Left lung (tissue), 14 donors: Measurements from ENCODE around the gene FAT2. TPM values are rescaled to one million over a fixed set of nuclear protein-coding genes. Genes with fewer than 3 reads are reported as not detected.

ENCODE experiments used
- ATAC-seq: fragments of 200-7000 bp; cut with Tn5 transposase; one replicate; pipeline ENCODE4 v1.9.1; 2020; ENCODE audit warnings: moderate library complexity
- DNase-seq, 4 donors: peaks; one replicate each; pipeline ENCODE4 v3.0.0-alpha.2; 2013 to 2020
- H3K27ac ChIP-seq, 2 donors: fragments of 200-600 bp; sonication (generic) in 1 of 2; one replicate each; pipeline versions ENCODE4 v1.5.0 to v1.8.0; 2020 to 2021
- H3K27me3 ChIP-seq, 2 donors: fragments of 200-600 bp; sonication (generic) in 1 of 2; one replicate each; pipeline versions ENCODE4 v1.5.0 to v1.8.0; 2020 to 2021
- H3K36me3 ChIP-seq, 2 donors: fragments of 200-600 bp; sonication (generic) in 1 of 2; one replicate each; pipeline versions ENCODE4 v1.5.0 to v1.8.0; 2020 to 2021
- H3K4me1 ChIP-seq, 2 donors: fragments of 200-600 bp; one replicate each; pipeline ENCODE4 v1.8.0; 2021
- H3K4me3 ChIP-seq, 2 donors: fragments of 200-600 bp; sonication (generic) in 1 of 2; one replicate each; pipeline versions ENCODE4 v1.5.0 to v1.8.0; 2020 to 2021; ENCODE audit warnings: mild to moderate bottlenecking in 1 of 2
- H3K9me3 ChIP-seq, 2 donors: fragments of 200-600 bp; sonication (generic) in 1 of 2; one replicate each; pipeline versions ENCODE4 v1.5.0 to v1.8.0; 2020 to 2021
- intact Hi-C, 2 donors: fragments of 100-400 bp; cut with DNase I; formaldehyde crosslinking; loops; one replicate each; pipeline versions ENCODE4 v1.11.2 to v1.14.2; 2022
- long read RNA-seq, 12 donors: library from polyadenylated mRNA in 2 of 12; unstranded in 2 of 12; transcript quantifications; one replicate each; pipeline ENCODE4 v2.0.0 and lab custom pipeline, GENCODE V29; 2019 to 2026
- polyA plus RNA-seq, 6 donors: library from polyadenylated mRNA; unstranded; fragments of 120-200 nt; gene quantifications; one replicate each; pipeline ENCODE4 v1.2.1, GENCODE V29; 2013; ENCODE audit not compliant: insufficient read length in 6 of 6
- total RNA-seq, 2 donors: library from RNA; stranded (reverse); fragmentation: NEBNext Ultra II Directional; extraction: Animal tissue kit (Norgen Biotek cat#: 25700); gene quantifications; one replicate each; pipeline ENCODE4 v1.2.1, GENCODE V29; 2021
- TF ChIP-seq, protein P1 (sequence below), 2 donors: fragments of 200-600 bp; sonication (generic) in 1 of 2; IDR thresholded peaks; one replicate each; pipeline versions ENCODE4 v1.5.0 to v1.8.0; 2021; ENCODE audit warnings: antibody characterized with exemption in 2 of 2
- donor health status: DM: no; HTN: yes; CAD: no.
- donor health status: DM: no; HTN: no; CAD: no.

The FAT2 gene, protein sequence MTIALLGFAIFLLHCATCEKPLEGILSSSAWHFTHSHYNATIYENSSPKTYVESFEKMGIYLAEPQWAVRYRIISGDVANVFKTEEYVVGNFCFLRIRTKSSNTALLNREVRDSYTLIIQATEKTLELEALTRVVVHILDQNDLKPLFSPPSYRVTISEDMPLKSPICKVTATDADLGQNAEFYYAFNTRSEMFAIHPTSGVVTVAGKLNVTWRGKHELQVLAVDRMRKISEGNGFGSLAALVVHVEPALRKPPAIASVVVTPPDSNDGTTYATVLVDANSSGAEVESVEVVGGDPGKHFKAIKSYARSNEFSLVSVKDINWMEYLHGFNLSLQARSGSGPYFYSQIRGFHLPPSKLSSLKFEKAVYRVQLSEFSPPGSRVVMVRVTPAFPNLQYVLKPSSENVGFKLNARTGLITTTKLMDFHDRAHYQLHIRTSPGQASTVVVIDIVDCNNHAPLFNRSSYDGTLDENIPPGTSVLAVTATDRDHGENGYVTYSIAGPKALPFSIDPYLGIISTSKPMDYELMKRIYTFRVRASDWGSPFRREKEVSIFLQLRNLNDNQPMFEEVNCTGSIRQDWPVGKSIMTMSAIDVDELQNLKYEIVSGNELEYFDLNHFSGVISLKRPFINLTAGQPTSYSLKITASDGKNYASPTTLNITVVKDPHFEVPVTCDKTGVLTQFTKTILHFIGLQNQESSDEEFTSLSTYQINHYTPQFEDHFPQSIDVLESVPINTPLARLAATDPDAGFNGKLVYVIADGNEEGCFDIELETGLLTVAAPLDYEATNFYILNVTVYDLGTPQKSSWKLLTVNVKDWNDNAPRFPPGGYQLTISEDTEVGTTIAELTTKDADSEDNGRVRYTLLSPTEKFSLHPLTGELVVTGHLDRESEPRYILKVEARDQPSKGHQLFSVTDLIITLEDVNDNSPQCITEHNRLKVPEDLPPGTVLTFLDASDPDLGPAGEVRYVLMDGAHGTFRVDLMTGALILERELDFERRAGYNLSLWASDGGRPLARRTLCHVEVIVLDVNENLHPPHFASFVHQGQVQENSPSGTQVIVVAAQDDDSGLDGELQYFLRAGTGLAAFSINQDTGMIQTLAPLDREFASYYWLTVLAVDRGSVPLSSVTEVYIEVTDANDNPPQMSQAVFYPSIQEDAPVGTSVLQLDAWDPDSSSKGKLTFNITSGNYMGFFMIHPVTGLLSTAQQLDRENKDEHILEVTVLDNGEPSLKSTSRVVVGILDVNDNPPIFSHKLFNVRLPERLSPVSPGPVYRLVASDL (N-terminal part only)
- total RNA-seq, result under 1 TPM; 0.03 to 0.79 TPM
- polyA plus RNA-seq, result under 1 TPM; 0.11 to 0.28 (median 0.15) TPM
- long read RNA-seq, donor 1, result 0 reads
- long read RNA-seq, donor 2, result 0 reads
- long read RNA-seq, donor 3, result 0 reads
- long read RNA-seq, donor 4, result 0 reads
- long read RNA-seq, donor 5, result 0 reads
- long read RNA-seq, donor 6, result 0 reads
- long read RNA-seq, donor 7, result 0 reads
- long read RNA-seq, donor 8, result 0 reads
- long read RNA-seq, donor 9, result 0 reads
- long read RNA-seq, donor 10, result 0 reads
- long read RNA-seq, donor 11, result 0 reads
- long read RNA-seq, donor 12, result 0 reads

DNA sequence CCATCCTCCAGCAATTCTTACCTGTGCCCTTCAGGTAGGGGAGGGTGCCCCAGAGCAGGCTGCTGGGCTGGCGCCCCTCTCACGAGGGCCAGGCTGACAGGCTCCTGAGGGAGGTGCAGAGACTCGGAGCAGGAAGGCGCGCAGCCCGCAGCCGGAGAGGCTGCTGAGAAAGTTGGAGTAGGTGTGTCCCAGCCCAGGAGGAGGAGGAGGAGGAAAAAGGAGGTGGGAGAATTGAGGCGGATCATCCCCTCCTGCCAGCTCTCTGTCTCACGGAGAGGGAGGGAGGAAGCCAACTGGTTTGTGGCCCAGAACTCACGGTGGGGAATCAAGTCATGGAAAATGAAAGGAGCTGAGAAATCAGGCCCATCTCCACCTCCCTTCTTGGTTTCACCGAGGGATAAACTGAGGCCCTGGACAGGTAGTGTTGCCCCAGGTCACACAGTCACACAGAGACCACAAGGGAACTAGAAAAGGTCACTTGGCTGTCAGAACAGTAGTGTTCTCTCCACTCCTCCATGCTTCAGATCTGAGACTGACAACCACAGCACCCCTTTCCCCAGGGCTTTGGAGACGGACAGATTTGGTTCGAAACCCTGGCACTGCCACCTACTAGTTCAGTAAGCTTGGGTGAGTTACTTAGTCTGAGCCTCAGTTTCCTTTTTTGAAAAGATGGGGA, at the start of gene FAT2:
FAT2 (minus strand) TSS at position 188 of the 676 bp plus-strand sequence. CDS start 22,400 bp downstream, outside the sequence.
- DNase-seq, result no peak
- no peaks in the 10 kb centered on the region for H3K9me3 ChIP-seq

DNA sequence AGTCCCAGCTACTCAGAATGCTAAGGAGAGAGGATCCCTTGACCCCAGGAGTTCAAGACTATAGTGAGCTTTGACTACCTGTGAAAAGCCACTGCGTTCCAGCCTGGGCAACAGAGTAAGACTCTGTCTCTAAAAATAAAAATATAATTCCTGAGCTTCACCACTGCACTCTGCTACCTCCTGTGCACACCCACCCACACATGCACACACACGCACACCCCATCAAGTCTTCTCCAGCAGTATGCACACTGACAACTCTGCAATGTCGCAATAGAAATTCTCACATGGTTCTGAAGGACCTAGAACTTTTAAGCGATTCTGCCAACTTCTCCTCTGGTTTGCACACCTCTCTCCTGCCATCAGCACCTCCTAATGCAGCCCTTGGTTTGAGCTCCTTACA, 47.5 kb upstream of the FAT2 start:
- ATAC-seq, result no peak
- TF ChIP-seq, protein P1, sequence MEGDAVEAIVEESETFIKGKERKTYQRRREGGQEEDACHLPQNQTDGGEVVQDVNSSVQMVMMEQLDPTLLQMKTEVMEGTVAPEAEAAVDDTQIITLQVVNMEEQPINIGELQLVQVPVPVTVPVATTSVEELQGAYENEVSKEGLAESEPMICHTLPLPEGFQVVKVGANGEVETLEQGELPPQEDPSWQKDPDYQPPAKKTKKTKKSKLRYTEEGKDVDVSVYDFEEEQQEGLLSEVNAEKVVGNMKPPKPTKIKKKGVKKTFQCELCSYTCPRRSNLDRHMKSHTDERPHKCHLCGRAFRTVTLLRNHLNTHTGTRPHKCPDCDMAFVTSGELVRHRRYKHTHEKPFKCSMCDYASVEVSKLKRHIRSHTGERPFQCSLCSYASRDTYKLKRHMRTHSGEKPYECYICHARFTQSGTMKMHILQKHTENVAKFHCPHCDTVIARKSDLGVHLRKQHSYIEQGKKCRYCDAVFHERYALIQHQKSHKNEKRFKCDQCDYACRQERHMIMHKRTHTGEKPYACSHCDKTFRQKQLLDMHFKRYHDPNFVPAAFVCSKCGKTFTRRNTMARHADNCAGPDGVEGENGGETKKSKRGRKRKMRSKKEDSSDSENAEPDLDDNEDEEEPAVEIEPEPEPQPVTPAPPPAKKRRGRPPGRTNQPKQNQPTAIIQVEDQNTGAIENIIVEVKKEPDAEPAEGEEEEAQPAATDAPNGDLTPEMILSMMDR (IDR thresholded peaks at IDR 0.05), result no peak
- no peaks in the 10 kb centered on the region for H3K4me1 ChIP-seq
- H3K9me3 ChIP-seq, result no peaks in the 10 kb centered on the region
- H3K36me3 ChIP-seq, result no peaks in the 10 kb centered on the region
- no peak overlapping the region for H3K27ac ChIP-seq
- DNase-seq, result no peak
- intact Hi-C loops, result no loop called here
- peaks cover 0 to 18% of the 10 kb centered on the region in 2 donors for H3K27me3 ChIP-seq
- no peak overlapping the region for H3K4me3 ChIP-seq

More for the DNA sequence above, at the start of gene FAT2:
- no peaks in the 10 kb centered on the region for H3K4me1 ChIP-seq
- intact Hi-C loops, result no loop called here
- TF ChIP-seq, protein P1 (IDR thresholded peaks at IDR 0.05), result no peak
- H3K36me3 ChIP-seq, result no peaks in the 10 kb centered on the region
- H3K27ac ChIP-seq, result no peak within 1 kb of the TSS
- H3K27me3 ChIP-seq, result no peaks in the 10 kb centered on the region
- no peak for ATAC-seq
- no peak within 1 kb of the TSS for H3K4me3 ChIP-seq

GRCh38 chr5:151637676-151638075, 46.5 kb upstream of the FAT2 start:
- H3K36me3 ChIP-seq, result no peaks in the 10 kb centered on the region
- TF ChIP-seq, protein P1 (IDR thresholded peaks at IDR 0.05), result no peak
- H3K4me3 ChIP-seq, result no peak overlapping the region
- peaks cover 0 to 18% of the 10 kb centered on the region in 2 donors for H3K27me3 ChIP-seq
- DNase-seq, result no peak
- no peak for ATAC-seq
- no peaks in the 10 kb centered on the region for H3K4me1 ChIP-seq
- intact Hi-C loops, result no loop called here
- H3K9me3 ChIP-seq, result no peaks in the 10 kb centered on the region
- no peak overlapping the region for H3K27ac ChIP-seq

- no peaks in the 10 kb centered on the region for H3K36me3 ChIP-seq
- DNase-seq (no peak), ATAC-seq (no peak)
- no peaks in the 10 kb centered on the region for H3K4me1 ChIP-seq
- intact Hi-C loops, result no loop called here
- TF ChIP-seq, protein P1 (IDR thresholded peaks at IDR 0.05), result no peak
- no peak overlapping the region for H3K27ac ChIP-seq
- no peak overlapping the region for H3K4me3 ChIP-seq
- no peaks in the 10 kb centered on the region for H3K9me3 ChIP-seq
- H3K27me3 ChIP-seq, result peaks cover 0 to 18% of the 10 kb centered on the region in 2 donors
Measured at GRCh38 chr5:151633892-151634291, 42.8 kb upstream of the FAT2 start.
